A172 (cell line): Measurements from ENCODE around the gene ARHGAP31. TPM values are rescaled to one million over a fixed set of nuclear protein-coding genes. Genes with fewer than 3 reads are reported as not detected.
"Not testable (repeated sequence)": the region's sequence is repeated elsewhere in the genome, so short reads cannot be mapped to it uniquely, and the experiment has no call there.

Experiments used
- DNase-seq: peaks from one replicate; pipeline ENCODE4 v3.0.0-alpha.2; 2015; ENCODE audit warnings: low spot score
- total RNA-seq: library from RNA; depleted of rRNA; stranded (reverse); fragments of >200 nt; shearing (Covaris generic); gene quantifications from 2 replicates; pipeline ENCODE4 v1.2.3, GENCODE V29; 2014

Gene ARHGAP31
- total RNA-seq, 1 experiment from 2014 or later: 4.7 TPM

DNA sequence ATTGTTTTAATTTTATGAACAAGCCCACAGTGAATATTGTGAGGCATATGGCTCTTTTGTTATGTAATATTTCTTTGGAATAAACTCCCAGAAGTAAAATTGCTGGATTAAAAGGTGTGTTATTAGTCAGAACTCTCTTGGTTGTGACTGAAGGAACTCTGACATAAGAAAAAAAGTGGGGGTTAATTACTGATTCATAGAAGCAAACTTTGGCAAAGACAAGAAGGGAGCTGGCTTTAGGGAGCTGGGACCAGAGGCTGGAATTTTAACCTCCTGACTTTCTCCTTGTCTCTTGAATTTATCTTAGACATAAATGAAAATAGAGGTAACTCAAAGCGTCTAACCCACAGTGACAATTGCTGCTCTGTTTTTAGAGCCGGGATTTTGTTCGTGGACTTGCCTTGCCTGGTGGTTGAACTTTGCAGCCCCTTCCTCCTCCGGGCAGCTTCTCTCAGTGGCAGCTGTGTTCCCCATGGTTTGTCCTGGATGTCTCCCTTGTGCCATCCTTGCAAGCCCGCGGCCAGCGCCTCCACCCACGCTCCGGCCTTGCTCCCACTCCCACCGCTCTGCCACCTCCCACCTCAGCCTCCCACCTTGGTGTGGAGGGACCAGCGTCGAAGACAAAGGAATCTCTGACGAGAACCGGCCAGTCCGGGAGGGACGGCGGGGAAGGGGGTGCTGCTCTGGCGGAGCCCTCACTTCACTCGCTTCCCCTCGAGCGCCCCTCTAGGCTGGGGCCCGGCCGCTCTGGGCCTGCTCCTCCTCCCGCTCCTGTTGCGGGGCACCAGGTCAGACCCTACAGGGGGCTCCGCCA is 28.0 kb downstream of the ARHGAP31 start:
- peak; percentile 54 for DNase-seq

DNA sequence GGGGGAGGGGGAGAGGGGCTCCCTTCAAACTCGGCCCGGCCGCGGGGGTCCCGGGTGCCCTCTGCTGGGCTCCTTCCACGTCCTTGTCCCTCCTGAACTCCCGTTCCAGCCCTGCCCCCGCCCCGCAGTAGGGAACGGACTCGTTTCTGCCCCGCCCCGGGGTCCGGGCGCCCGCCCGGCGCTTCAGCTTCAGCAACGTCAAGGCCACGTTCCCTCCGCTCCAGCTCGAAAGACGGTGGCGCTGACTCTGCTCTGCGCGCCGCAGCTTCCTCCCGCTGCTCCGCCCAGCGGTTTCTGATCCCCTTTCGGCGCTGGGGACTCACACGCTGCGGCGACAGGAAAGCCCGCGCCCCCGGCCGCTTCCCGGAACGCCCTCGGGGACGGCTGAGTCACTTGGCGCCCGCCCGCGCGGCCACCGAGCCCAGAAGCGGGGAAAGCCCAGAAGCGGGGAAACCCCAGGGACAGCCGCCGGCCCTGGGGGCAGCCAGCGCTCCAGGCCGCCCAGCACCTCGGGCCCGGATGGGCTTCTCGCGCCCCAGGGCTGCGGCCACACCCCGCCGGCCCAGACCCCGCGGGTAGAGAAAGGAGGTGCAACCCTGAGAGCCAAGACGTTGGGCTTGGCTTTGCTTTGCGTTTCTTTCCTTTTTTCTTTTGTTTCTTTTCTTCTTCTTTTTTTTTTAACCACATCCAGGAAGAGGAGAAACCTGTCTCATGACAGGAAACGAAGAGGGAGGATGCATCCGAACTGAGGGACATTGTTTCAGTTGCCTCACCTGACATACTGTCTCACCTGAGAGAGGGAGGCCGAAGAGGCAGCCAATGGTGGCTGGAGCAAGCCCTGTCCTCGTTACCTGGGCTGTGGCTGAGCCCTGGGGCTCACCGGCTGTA is 28.9 kb downstream of the ARHGAP31 start:
- DNase-seq: peak; percentile 77

GRCh38 chr3:119323723-119324085 is 29.5 kb downstream of the ARHGAP31 start:
- DNase-seq: no peak

DNA sequence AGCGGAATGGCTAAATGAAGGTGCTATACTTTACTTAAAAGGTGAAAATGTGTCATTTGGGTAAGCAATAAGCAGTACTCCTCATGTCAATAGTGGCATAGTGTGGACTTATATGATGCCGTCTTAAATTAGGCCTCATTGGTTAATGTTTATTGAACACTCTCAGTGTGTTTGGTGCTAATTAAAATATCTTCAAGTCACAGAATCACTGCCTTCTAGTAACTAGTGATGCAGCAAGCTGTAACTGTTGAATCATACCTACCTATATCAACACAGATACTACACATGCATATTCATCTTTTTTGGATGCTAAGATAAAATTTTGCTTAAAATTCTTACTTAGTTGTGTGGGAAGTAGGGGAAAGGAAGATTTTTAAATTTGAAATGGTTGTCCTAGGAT is 30.7 kb downstream of the ARHGAP31 start:
- no peak for DNase-seq

DNA sequence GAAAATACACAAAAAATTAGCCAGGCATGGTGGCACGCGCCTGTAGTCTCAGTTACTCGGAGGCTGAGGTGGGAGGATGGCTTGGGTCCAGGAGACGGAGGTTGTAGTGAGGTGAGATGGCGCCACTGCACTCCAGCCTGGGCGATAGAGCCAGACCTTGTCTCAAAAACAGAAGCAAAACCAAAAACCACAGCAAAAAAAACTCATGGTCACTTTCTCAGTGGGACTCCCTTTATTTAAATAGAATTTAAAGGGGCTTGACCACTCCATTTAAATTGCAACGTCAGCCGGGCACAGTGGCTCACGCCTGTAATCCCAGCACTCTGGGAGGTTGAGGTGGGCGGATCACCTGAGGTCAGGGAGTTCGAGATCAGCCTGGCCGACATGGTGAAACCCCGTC is 32.8 kb downstream of the ARHGAP31 start:
- no peak for DNase-seq

DNA sequence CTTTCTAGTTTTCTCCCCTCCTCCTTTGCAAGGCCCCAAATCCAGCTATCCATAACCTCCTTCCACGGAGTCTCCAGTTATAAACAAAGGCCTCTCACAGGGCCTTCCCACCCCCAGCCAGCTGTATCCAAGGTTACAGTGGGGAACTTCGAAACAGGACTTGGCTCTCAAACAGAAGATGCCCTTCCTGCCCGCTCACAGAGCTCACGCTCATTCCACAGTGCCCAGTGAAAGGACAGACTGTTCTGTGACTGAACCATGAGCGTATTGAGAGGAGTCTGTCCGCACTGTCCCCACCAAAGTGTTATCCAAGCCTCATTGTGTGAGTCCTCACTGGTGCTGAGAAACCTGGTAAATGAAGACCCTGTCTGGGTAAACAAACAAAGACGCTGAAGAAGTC is 35.4 kb downstream of the ARHGAP31 start:
- DNase-seq: no peak

DNA sequence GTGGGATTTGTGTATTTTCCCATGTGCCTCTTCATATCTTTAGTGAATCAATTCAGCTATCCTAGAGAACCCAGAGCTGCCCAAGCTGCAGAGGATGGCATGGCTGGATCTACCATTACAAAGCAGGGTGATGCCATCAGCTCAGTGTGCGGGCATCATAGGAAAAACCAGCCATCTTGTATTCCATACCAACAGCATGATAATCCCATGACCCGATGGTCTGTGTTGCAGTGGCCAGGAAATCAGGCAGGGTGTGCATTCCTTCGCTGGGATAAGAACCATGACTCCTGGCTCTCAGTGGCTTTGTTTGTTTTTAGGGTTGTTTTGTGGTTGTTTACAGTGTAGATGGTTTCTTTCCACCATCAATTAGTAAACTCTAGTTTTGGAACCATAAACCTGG is 36.0 kb downstream of the ARHGAP31 start:
- DNase-seq: no peak

- DNase-seq: no peak
Observed at GRCh38 chr3:119330858-119331257, 36.7 kb downstream of the ARHGAP31 start.

GRCh38 chr3:119331661-119332060 is 37.5 kb downstream of the ARHGAP31 start:
- no peak for DNase-seq

- DNase-seq: no peak
Observed at GRCh38 chr3:119333773-119334509, 39.8 kb downstream of the ARHGAP31 start.

DNA sequence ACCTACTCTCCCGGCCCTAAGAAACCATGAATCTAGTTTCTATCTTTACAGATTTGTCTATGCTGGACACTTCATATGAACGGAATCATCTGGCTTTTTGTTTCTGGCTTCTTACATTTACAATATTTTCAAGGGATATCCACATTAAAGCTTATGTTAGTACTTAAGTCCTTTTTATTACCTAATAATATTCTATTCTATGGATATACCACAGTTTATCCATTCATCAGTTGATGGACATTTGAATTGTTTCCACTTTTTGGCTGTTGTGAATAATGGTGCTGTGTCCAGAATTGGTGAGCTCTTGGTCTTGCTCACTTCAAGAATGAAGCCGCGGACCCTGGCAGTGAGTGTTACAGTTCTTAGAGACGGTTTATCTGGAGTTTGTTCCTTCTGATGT is 42.6 kb downstream of the ARHGAP31 start:
- no peak for DNase-seq

- not testable (repeated sequence) for DNase-seq
Observed at GRCh38 chr3:119337407-119337806, 43.2 kb downstream of the ARHGAP31 start.

GRCh38 chr3:119338754-119339153 is 44.6 kb downstream of the ARHGAP31 start:
- no peak for DNase-seq

DNA sequence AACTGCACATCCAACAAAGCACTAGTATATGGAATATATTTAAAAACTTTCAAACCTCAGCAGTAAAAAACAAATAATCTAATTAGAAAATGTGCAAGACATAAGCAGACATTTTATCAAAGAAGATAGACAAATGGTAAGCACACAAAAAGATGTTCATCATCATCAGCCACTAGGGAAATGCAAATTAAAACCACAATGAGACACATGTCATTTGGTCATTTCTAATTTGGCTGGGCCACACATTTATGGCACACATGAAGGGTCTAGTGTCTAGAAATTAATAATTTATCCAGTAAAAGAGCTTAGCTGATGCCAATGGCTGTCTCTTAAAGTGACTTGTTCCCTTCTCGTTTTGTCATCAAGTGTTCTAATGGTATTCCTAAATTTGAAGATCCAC is 45.8 kb downstream of the ARHGAP31 start:
- DNase-seq: no peak

- DNase-seq: no peak
Observed at GRCh38 chr3:119340446-119340845, 46.3 kb downstream of the ARHGAP31 start.

GRCh38 chr3:119342176-119342575 is 48.0 kb downstream of the ARHGAP31 start:
- DNase-seq: no peak

DNA sequence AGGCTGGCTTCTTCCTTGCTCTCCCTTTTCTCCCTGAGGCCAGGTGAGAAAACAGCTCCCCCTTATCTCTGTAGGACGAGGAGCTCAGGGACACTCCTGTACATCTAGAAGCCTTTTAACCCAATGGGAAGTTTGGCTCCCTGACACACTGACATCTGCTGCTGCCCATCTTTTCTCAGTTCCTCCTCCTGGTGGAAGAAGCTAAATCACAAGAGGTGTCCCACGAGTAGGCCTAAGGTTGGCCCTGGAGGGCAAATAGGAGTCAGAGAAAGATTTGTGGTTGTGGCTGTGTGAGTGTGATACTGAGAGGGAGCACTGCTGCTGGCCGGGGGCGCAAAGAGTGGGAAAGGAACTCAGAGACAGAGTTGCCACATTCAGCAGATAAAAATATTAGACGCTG is 49.5 kb downstream of the ARHGAP31 start:
- DNase-seq: no peak

DNA sequence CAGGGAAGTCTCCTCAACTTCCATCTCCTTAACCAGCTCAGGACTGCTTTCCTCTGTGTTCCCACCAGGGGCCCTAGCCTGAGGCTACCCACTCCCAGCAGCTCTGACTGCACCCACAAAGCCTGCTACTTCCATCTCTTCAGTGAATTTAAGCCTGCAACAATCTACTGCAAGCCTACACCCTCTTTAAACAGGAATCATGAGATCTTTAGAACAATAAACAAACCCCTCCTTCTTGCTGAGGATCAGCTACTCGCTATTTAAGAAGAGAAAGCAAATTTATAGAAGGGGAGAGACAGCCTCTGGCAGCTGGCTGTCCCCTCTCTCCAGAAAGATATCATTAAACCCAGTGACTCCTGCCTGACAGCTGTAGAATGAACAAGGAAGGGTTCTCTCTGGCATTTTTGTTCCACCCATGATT is 51.9 kb downstream of the ARHGAP31 start:
- no peak for DNase-seq

DNA sequence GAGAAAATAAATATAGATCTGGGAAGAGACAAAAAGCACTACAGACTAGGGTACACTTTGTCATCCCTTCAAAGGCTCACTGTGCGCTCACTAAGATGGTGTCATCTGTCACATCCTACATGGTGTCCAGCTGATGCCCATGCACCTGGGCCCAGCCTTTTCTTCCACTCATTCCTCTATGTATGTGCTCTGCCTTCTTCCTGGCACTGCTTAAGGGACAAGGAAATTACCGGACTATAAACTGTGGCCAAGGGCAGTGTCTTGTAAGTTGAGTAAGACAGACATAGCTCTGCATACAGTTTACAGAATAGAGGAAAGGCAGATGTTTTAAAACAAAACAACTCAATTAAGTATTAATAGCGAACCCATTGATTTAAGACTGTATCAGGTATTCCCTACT is 52.9 kb downstream of the ARHGAP31 start:
- DNase-seq: no peak

- DNase-seq: no peak
Observed at GRCh38 chr3:119349354-119350041, 55.3 kb downstream of the ARHGAP31 start.

- DNase-seq: no peak
Observed at GRCh38 chr3:119350114-119350513, 55.9 kb downstream of the ARHGAP31 start.

GRCh38 chr3:119351581-119351980 is 57.4 kb downstream of the ARHGAP31 start:
- no peak for DNase-seq
